C4-2B (cell line): ENCODE results near the gene FOXI1.

Experiments
- H3K27ac ChIP-seq: fragments of 450-650 bp; 2 replicates; pipeline ENCODE4 v1.5.1; 2017
- CTCF ChIP-seq: fragments of 450-650 bp; conservative IDR thresholded peaks from 2 replicates; pipeline ENCODE4 v1.5.1; 2017; ENCODE audit warnings: mild to moderate bottlenecking
- ZFX ChIP-seq: fragments of 450-650 bp; IDR thresholded peaks from 2 replicates; pipeline ENCODE4 v1.6.1; 2017

Gene FOXI1

DNA sequence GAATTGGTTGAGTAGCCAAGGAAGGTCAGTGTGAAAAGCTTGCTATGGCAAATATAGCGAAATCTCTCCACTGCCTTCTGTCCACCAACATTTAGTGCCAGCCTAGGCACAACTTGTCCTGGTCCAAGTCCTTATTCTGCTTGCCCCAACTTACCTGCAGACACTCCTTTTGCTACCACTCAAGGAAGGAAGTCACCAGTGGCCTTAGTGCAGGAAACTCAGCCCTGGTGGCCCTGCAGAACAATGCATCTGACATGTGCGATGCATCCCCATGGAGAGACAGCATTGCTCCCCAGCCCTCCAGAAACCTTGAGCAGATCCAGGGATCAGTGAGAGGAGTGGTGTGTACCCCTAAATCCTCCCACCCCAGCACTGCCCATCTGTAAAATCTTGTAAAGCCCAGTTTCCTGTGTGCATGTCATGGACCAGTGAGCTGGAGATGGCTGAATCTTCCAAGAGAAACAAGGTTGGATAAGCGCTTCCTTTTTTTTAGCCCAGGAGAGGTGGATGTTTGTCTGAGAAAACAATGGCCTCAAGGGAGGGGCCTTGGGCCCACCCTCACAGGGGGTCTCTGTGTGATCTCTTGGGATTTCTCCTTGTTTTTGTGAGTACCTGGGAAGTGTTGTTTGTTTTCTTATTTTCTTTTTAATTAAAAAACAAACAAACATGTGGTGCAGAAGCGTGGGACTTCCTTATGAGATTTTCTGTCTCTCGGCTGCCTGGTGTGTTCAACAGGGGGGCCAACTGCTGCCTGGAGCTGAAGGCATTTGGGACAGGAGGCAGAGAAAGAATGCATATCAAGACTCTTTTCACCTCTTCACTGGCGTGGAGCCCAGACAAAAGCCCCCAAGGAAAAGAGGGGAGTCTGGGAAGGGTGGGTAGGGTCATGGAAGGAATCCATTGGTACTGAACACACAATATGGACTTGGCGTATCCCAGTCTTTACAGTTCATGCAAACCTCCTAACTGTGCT is 3.6 kb downstream of the FOXI1 start:
- no peak for TF ChIP-seq CTCF
- TF ChIP-seq ZFX = no peak
- no peak overlapping the region for H3K27ac ChIP-seq

DNA sequence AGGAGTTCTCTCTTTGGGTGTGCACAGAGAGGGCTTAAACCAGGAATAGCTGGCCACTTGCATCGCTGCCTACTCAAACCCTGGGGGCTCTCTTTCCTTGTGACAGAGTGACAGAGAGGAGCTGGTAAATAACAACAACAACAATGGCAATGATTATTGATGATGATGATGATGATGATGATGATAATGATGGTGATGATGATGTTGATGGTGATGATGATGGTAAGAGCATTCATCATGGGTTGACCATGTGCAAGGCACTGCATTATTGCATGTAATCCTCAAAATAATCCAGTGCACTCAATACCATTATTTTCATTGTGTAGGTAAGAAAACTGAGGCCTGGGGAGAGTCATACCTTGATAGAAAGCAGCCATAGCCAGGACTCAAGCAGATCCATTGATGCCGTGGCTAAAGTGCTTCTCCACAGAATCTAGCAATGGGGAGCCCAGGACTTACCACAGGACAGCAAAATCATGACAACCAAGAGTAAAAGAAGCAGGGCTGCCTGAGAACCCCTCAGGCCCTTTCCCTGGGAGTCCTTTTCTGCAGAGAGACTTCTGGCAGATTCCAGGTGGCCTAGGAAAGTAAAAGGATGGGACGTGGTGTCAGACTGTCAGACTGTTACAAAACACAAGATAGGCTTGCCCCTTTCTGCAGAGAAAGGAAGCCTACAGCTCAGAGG is 4.8 kb downstream of the FOXI1 start:
- H3K27ac ChIP-seq = no peak overlapping the region

DNA sequence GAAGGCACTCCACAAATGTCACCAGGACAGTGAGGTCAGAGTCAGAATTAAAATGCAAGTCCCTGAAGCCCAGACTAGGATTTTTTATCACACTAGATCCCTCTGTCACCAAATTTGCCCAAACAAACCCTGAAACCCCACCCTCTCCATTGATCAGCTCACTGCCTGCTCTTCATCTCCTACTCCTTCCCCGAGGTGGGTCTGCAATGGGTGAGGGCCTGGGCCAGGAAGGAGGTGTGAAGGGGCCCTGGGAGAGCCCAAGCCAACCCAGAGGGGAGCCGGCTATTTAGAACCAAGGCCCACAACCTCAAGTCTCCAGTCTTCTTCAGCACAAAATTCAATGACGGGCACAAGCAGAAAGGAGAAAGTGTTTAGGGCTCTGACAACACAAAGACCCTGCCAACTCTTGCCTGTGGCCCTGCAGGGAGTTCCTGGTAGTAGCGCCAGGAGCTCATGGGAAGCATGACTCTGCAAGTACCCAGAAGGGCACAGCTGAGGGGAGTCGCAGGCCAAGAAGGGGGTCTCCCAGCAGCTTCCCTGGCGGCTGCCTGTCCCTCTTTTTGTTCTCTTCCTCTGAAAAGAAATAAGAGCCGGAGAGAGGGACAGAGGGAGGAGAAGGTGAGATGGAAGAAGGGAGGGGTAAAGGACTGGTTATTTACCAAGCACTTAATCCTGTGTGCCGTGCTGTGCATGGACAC is 5.5 kb downstream of the FOXI1 start:
- TF ChIP-seq CTCF = no peak
- TF ChIP-seq ZFX = no peak

More for the DNA sequence above, 4.8 kb downstream of the FOXI1 start:
- TF ChIP-seq ZFX = no peak
- no peak for TF ChIP-seq CTCF

GRCh38 chr5:170112876-170113521 is 7.3 kb downstream of the FOXI1 start:
- H3K27ac ChIP-seq = no peak overlapping the region
- TF ChIP-seq CTCF (no peak), ZFX (no peak)

More for the DNA sequence above, 5.5 kb downstream of the FOXI1 start:
- no peak overlapping the region for H3K27ac ChIP-seq

- no peak overlapping the region for H3K27ac ChIP-seq
- TF ChIP-seq CTCF = no peak
- TF ChIP-seq ZFX = no peak
Observed at GRCh38 chr5:170113522-170113900, 7.8 kb downstream of the FOXI1 start.

GRCh38 chr5:170114271-170114670 is 8.6 kb downstream of the FOXI1 start:
- no peak overlapping the region for H3K27ac ChIP-seq
- no peak for TF ChIP-seq ZFX
- no peak for TF ChIP-seq CTCF
